Measurements from ENCODE around the gene PIGU. TPM values are rescaled to one million over a fixed set of nuclear protein-coding genes. Genes with fewer than 3 reads are reported as not detected.
A peak's percentile ranks its signal among the peaks of the same experiment; 100 is the strongest.

Gene PIGU
- total RNA-seq, 5 donors from 2014 or later (not counting 1 experiment from before 2014, with no cell fraction given) = 8.6 to 17.1 (median 13.6) TPM

DNA sequence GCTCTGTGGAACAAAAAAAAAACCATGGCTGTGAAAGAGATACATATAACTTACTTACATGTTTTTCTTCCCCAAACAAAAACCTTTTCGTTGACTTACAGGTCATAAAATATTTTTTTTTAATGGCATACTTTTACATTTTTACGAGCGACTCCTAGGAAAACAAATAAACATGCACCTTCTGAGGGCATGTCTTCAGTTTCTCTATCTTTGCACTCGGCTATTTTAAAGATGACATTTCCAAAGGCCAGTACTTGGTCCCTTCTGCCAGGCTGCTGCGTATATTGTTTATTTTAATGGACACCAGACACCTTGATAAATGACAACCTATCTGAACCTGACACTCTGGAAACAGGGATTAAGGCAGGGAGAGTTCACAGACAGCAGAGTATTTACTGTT lies 49.4 kb downstream of the PIGU start:
- Mint-ChIP-seq H3K4me1 (peaks cover 0 to 3% (median 0%) of the 10 kb centered on the region in 3 donors), H3K9me3 (no peaks in the 10 kb centered on the region), H3K4me3 (no peak overlapping the region), H3K27ac (no peak overlapping the region), H3K27me3 (no peaks in the 10 kb centered on the region), H3K36me3 (peaks cover 46% of the 10 kb centered on the region)
- Histone ChIP-seq H3K4me1 (ENCODE audit: control insufficient read depth in 1 of 2, extremely low read depth in 1 of 2, insufficient read depth in 2 of 2, low read length in 2 of 2) (no peaks in the 10 kb centered on the region), H3K36me3 (ENCODE audit: control insufficient read depth in 2 of 2, extremely low read depth in 1 of 2, insufficient read depth in 1 of 2, low read length in 1 of 2) (peaks cover 2 to 16% of the 10 kb centered on the region in 2 donors), H3K9me3 (no peaks in the 10 kb centered on the region), H3K4me3 (ENCODE audit: control insufficient read depth in 1 of 2, extremely low read depth in 1 of 2, low read length in 1 of 2) (no peak overlapping the region), H3K27ac (ENCODE audit: low read length) (no peak overlapping the region), H3K27me3 (replicated peaks in 1 of 2; ENCODE audit: control insufficient read depth in 2 of 2, extremely low read depth in 1 of 2, insufficient read depth in 2 of 2, low read length in 1 of 2) (no peaks in the 10 kb centered on the region)
- CTCF ChIA-PET = no interaction called here
- POLR2A ChIA-PET = no interaction called here
- ATAC-seq (replicated peaks in 1 of 4) (no peak), DNase-seq (no peak)
- 88% methylated on average over 4 of the region's 5 CpGs for WGBS (ENCODE audit: insufficient coverage)

DNA sequence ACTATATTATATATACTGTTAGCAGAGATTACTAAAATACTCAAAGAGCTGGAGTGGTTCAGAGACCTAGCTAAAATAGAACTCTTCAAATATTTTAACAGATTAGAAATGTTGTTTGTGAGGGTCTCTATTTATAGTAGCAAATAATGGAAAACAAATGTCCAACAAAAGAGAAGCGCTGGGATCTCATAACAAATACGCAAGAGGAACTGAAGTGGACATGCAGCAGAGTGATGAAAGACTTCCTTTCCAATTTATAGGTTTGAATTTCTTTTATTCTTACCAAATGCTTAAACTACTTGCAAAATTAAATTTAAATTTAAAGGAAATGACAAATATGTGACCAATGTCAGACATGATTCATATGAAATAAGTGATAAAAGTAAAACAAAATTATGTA lies 49.9 kb downstream of the PIGU start:
- H3K27ac ChIP-seq (ENCODE audit: low read length) = no peak overlapping the region
- no peaks in the 10 kb centered on the region for H3K27me3 Mint-ChIP-seq
- H3K9me3 ChIP-seq = no peaks in the 10 kb centered on the region
- H3K4me3 ChIP-seq (ENCODE audit: control insufficient read depth in 1 of 2, extremely low read depth in 1 of 2, low read length in 1 of 2) = no peak overlapping the region
- ATAC-seq (replicated peaks in 1 of 4) (no peak), DNase-seq (no peak)
- peaks cover 47% of the 10 kb centered on the region for H3K36me3 Mint-ChIP-seq
- no CpG with 5 or more reads among the region's 2 CpGs for WGBS (ENCODE audit: insufficient coverage)
- no peak overlapping the region for H3K4me3 Mint-ChIP-seq
- no peaks in the 10 kb centered on the region for H3K9me3 Mint-ChIP-seq
- H3K36me3 ChIP-seq (ENCODE audit: control insufficient read depth in 2 of 2, extremely low read depth in 1 of 2, insufficient read depth in 1 of 2, low read length in 1 of 2) = peaks cover 2 to 17% of the 10 kb centered on the region in 2 donors
- H3K27me3 ChIP-seq (replicated peaks in 1 of 2; ENCODE audit: control insufficient read depth in 2 of 2, extremely low read depth in 1 of 2, insufficient read depth in 2 of 2, low read length in 1 of 2) = no peaks in the 10 kb centered on the region
- ChIA-PET CTCF (no interaction called here), POLR2A (no interaction called here)
- no peak overlapping the region for H3K27ac Mint-ChIP-seq
- no peaks in the 10 kb centered on the region for H3K4me1 ChIP-seq (ENCODE audit: control insufficient read depth in 1 of 2, extremely low read depth in 1 of 2, insufficient read depth in 2 of 2, low read length in 2 of 2)
- H3K4me1 Mint-ChIP-seq = peaks cover 0 to 3% (median 0%) of the 10 kb centered on the region in 3 donors

GRCh38 chr20:34624629-34625028 lies 52.3 kb downstream of the PIGU start:
- POLR2A ChIA-PET = no interaction called here
- Histone ChIP-seq H3K4me1 (ENCODE audit: control insufficient read depth in 1 of 2, extremely low read depth in 1 of 2, insufficient read depth in 2 of 2, low read length in 2 of 2) (peaks cover 0 to 3% of the 10 kb centered on the region in 2 experiments), H3K9me3 (no peaks in the 10 kb centered on the region), H3K27ac (ENCODE audit: low read length) (no peak overlapping the region), H3K4me3 (ENCODE audit: control insufficient read depth in 1 of 2, extremely low read depth in 1 of 2, low read length in 1 of 2) (no peak overlapping the region), H3K36me3 (ENCODE audit: control insufficient read depth in 2 of 2, extremely low read depth in 1 of 2, insufficient read depth in 1 of 2, low read length in 1 of 2) (peaks cover 2 to 16% of the 10 kb centered on the region in 2 donors), H3K27me3 (replicated peaks in 1 of 2; ENCODE audit: control insufficient read depth in 2 of 2, extremely low read depth in 1 of 2, insufficient read depth in 2 of 2, low read length in 1 of 2) (no peaks in the 10 kb centered on the region)
- Mint-ChIP-seq H3K36me3 (peaks cover 56% of the 10 kb centered on the region), H3K27me3 (no peaks in the 10 kb centered on the region), H3K4me1 (peaks cover 11 to 16% (median 11%) of the 10 kb centered on the region in 3 donors), H3K27ac (no peak overlapping the region), H3K4me3 (no peak overlapping the region), H3K9me3 (no peaks in the 10 kb centered on the region)
- 100% methylated on average over 2 of the region's 3 CpGs for WGBS (ENCODE audit: insufficient coverage)
- ATAC-seq (replicated peaks in 1 of 4) = no peak
- DNase-seq = no peak
- CTCF ChIA-PET = no interaction called here

- no peaks in the 10 kb centered on the region for H3K9me3 Mint-ChIP-seq
- DNase-seq (peak in 1 of 35 experiments; percentile 6), ATAC-seq (replicated peaks in 1 of 4) (no peak)
- Histone ChIP-seq H3K27me3 (replicated peaks in 1 of 2; ENCODE audit: control insufficient read depth in 2 of 2, extremely low read depth in 1 of 2, insufficient read depth in 2 of 2, low read length in 1 of 2) (no peaks in the 10 kb centered on the region), H3K27ac (ENCODE audit: low read length) (no peak overlapping the region), H3K36me3 (ENCODE audit: control insufficient read depth in 2 of 2, extremely low read depth in 1 of 2, insufficient read depth in 1 of 2, low read length in 1 of 2) (peaks cover 0 to 16% of the 10 kb centered on the region in 2 donors), H3K9me3 (no peaks in the 10 kb centered on the region), H3K4me1 (ENCODE audit: control insufficient read depth in 1 of 2, extremely low read depth in 1 of 2, insufficient read depth in 2 of 2, low read length in 2 of 2) (peaks cover 0 to 3% of the 10 kb centered on the region in 2 experiments), H3K4me3 (ENCODE audit: control insufficient read depth in 1 of 2, extremely low read depth in 1 of 2, low read length in 1 of 2) (no peak overlapping the region)
- peak overlapping the region in 1 of 2 donors; percentile 34 for H3K27ac Mint-ChIP-seq
- peaks cover 11 to 16% (median 11%) of the 10 kb centered on the region in 3 donors for H3K4me1 Mint-ChIP-seq
- 86% methylated on average over 6 of the region's 6 CpGs for WGBS (ENCODE audit: insufficient coverage)
- H3K4me3 Mint-ChIP-seq = no peak overlapping the region
- CTCF ChIA-PET = no interaction called here
- no peaks in the 10 kb centered on the region for H3K27me3 Mint-ChIP-seq
- POLR2A ChIA-PET = interaction anchor here in 1 of 2 donors (0.7 kb wide), 1 partner anchor 206 kb away, joined by 4 read pairs; no protein-coding TSS in a partner anchor
- peaks cover 60% of the 10 kb centered on the region for H3K36me3 Mint-ChIP-seq
Observed at GRCh38 chr20:34622821-34623451, 54.0 kb downstream of the PIGU start.

GRCh38 chr20:34621383-34622367 lies 55.2 kb downstream of the PIGU start:
- POLR2A ChIA-PET = no interaction called here
- CTCF ChIA-PET = no interaction called here
- Mint-ChIP-seq H3K36me3 (peaks cover 62% of the 10 kb centered on the region), H3K9me3 (no peaks in the 10 kb centered on the region), H3K4me3 (no peak overlapping the region), H3K27ac (peak overlapping the region; percentile 2 to 3), H3K4me1 (peaks cover 11 to 16% (median 11%) of the 10 kb centered on the region in 3 donors), H3K27me3 (no peaks in the 10 kb centered on the region)
- 93% methylated on average over 3 of the region's 13 CpGs for WGBS (ENCODE audit: insufficient coverage)
- Histone ChIP-seq H3K4me1 (ENCODE audit: control insufficient read depth in 1 of 2, extremely low read depth in 1 of 2, insufficient read depth in 2 of 2, low read length in 2 of 2) (peaks cover 0 to 3% of the 10 kb centered on the region in 2 experiments), H3K36me3 (ENCODE audit: control insufficient read depth in 2 of 2, extremely low read depth in 1 of 2, insufficient read depth in 1 of 2, low read length in 1 of 2) (peaks cover 3 to 16% of the 10 kb centered on the region in 2 donors), H3K27ac (ENCODE audit: low read length) (peak overlapping the region; percentile 39), H3K9me3 (no peaks in the 10 kb centered on the region), H3K4me3 (ENCODE audit: control insufficient read depth in 1 of 2, extremely low read depth in 1 of 2, low read length in 1 of 2) (no peak overlapping the region), H3K27me3 (replicated peaks in 1 of 2; ENCODE audit: control insufficient read depth in 2 of 2, extremely low read depth in 1 of 2, insufficient read depth in 2 of 2, low read length in 1 of 2) (no peaks in the 10 kb centered on the region)
- DNase-seq = no peak
- ATAC-seq (replicated peaks in 1 of 4) = no peak

GRCh38 chr20:34621036-34621343 lies 55.9 kb downstream of the PIGU start:
- H3K27ac ChIP-seq (ENCODE audit: low read length) = peak overlapping the region; percentile 39
- DNase-seq (no peak), ATAC-seq (replicated peaks in 1 of 4) (no peak)
- no peaks in the 10 kb centered on the region for H3K9me3 Mint-ChIP-seq
- H3K27ac Mint-ChIP-seq = peak overlapping the region; percentile 3 to 29
- ChIA-PET POLR2A (no interaction called here), CTCF (no interaction called here)
- H3K27me3 ChIP-seq (replicated peaks in 1 of 2; ENCODE audit: control insufficient read depth in 2 of 2, extremely low read depth in 1 of 2, insufficient read depth in 2 of 2, low read length in 1 of 2) = no peaks in the 10 kb centered on the region
- H3K9me3 ChIP-seq = no peaks in the 10 kb centered on the region
- peak overlapping the region in 1 of 3 donors; percentile 47 for H3K4me3 Mint-ChIP-seq
- peaks cover 67% of the 10 kb centered on the region for H3K36me3 Mint-ChIP-seq
- no peaks in the 10 kb centered on the region for H3K27me3 Mint-ChIP-seq
- H3K36me3 ChIP-seq (ENCODE audit: control insufficient read depth in 2 of 2, extremely low read depth in 1 of 2, insufficient read depth in 1 of 2, low read length in 1 of 2) = peaks cover 3 to 17% of the 10 kb centered on the region in 2 donors
- H3K4me3 ChIP-seq (ENCODE audit: control insufficient read depth in 1 of 2, extremely low read depth in 1 of 2, low read length in 1 of 2) = peak overlapping the region in 1 of 2 donors; percentile 9
- peaks cover 11 to 16% (median 11%) of the 10 kb centered on the region in 3 donors for H3K4me1 Mint-ChIP-seq
- H3K4me1 ChIP-seq (ENCODE audit: control insufficient read depth in 1 of 2, extremely low read depth in 1 of 2, insufficient read depth in 2 of 2, low read length in 2 of 2) = peaks cover 0 to 3% of the 10 kb centered on the region in 2 experiments

Measured in T-cell (primary cell).